Body of pancreas (tissue), 4 donors: ENCODE measurements around the gene GEMIN4. TPM values are rescaled to one million over a fixed set of nuclear protein-coding genes. Genes with fewer than 3 reads are reported as not detected.
A peak's percentile ranks its signal among the peaks of the same experiment; 100 is the strongest.

Source experiments
- ATAC-seq: fragments of 150-250 bp; one replicate; pipeline ENCODE4 v1.9.1; 2016
- DNase-seq, 4 donors: peaks; one replicate each; pipeline ENCODE4 v3.0.0-alpha.2; 2019
- H3K27ac ChIP-seq, 4 donors: fragments of 200-600 bp; sonication (generic); 1 replicate in 3 of 4; 2 replicates in 1 of 4; pipeline versions ENCODE4 v1.5.1 to v1.6.1; 2016 to 2019; ENCODE audit warnings: mild to moderate bottlenecking in 1 of 4, mixed read lengths in 1 of 4, moderate library complexity in 1 of 4
- H3K27me3 ChIP-seq, 2 donors: fragments of 200-600 bp; sonication (generic); one replicate each; pipeline ENCODE4 v1.6.0; 2016; ENCODE audit warnings: mild to moderate bottlenecking in 1 of 2
- H3K36me3 ChIP-seq, 2 donors: fragments of 200-600 bp; sonication (generic); replicated peaks in 1 of 2; 2 replicates each; pipeline ENCODE4 v1.5.1; 2016; ENCODE audit warnings: low read depth in 2 of 2; ENCODE audit not compliant: insufficient read depth in 1 of 2
- H3K4me1 ChIP-seq: fragments of 200-600 bp; sonication (generic); one replicate; pipeline ENCODE4 v1.6.0; 2016
- H3K4me3 ChIP-seq, 2 donors: fragments of 200-600 bp; sonication (generic); 1 replicate in 1 of 2; 2 replicates in 1 of 2; pipeline ENCODE4 v1.5.1; 2016 to 2019
- H3K9me3 ChIP-seq, 3 donors: fragments of 200-600 bp; sonication (generic); 1 replicate in 2 of 3; 2 replicates in 1 of 3; pipeline ENCODE4 v1.5.1; 2016
- CTCF ChIP-seq, 7 experiments: fragments of 450-650 bp in 4 of 7; fragments of 200-600 bp in 3 of 7; sonication (generic) in 3 of 7; IDR thresholded peaks; one replicate each; pipeline ENCODE4 v1.5.1; 2016 to 2019; ENCODE audit warnings: antibody characterized with exemption in 7 of 7
- POLR2A ChIP-seq, 3 donors: fragments of 450-650 bp; IDR thresholded peaks; one replicate each; pipeline ENCODE4 v1.6.1; 2016; ENCODE audit warnings: antibody characterized with exemption in 3 of 3, mild to moderate bottlenecking in 2 of 3
- WGBS, 2 donors: methylation state at CpG; one replicate each; pipeline ENCODE4 v1.1.5; 2017; 5-methylcytosine and 5-hydroxymethylcytosine counted together
- intact Hi-C: fragments of 100-400 bp; cut with DNase I; formaldehyde crosslinking; loops from one replicate; pipeline ENCODE4 v1.15.1; 2023
- total RNA-seq, 2 donors: library from RNA; depleted of rRNA; stranded (reverse); fragments of >200 nt; gene quantifications; one replicate each; pipeline ENCODE4 v1.1.0, GENCODE V29; 2016

The GEMIN4 gene
- total RNA-seq, 2 donors from 2014 or later, result 5.6 to 7.3 TPM

GRCh38 chr17:720706-721539, 31.1 kb downstream of the GEMIN4 start:
- intact Hi-C loops, result no loop called here
- DNase-seq (no peak), ATAC-seq (no peak)
- Histone ChIP-seq H3K27me3 (no peaks in the 10 kb centered on the region), H3K9me3 (no peaks in the 10 kb centered on the region), H3K36me3 (no peaks in the 10 kb centered on the region), H3K27ac (peak overlapping the region in 3 of 4 donors; percentile 28 to 55 (median 51)), H3K4me1 (peaks cover 12% of the 10 kb centered on the region), H3K4me3 (no peak overlapping the region)
- WGBS, 2 donors, result 67 to 68% methylated on average over 13 of the region's 13 CpGs
- TF ChIP-seq CTCF (IDR thresholded peaks at IDR 0.05) (no peak), POLR2A (IDR thresholded peaks at IDR 0.05) (no peak)

GRCh38 chr17:718075-718474, 34.0 kb downstream of the GEMIN4 start:
- intact Hi-C loops, result no loop called here
- no peaks in the 10 kb centered on the region for H3K9me3 ChIP-seq
- no peak for ATAC-seq
- H3K27ac ChIP-seq, result no peak overlapping the region
- H3K27me3 ChIP-seq, result no peaks in the 10 kb centered on the region
- H3K4me1 ChIP-seq, result peaks cover 18% of the 10 kb centered on the region
- no peak for DNase-seq
- H3K4me3 ChIP-seq, result no peak overlapping the region
- TF ChIP-seq CTCF (IDR thresholded peaks at IDR 0.05) (no peak), POLR2A (IDR thresholded peaks at IDR 0.05) (no peak)
- 74% methylated on average over 5 of the region's 5 CpGs for WGBS, 2 donors
- no peaks in the 10 kb centered on the region for H3K36me3 ChIP-seq

GRCh38 chr17:708132-708531, 43.9 kb downstream of the GEMIN4 start:
- Histone ChIP-seq H3K27me3 (no peaks in the 10 kb centered on the region), H3K27ac (no peak overlapping the region), H3K4me1 (peaks cover 9% of the 10 kb centered on the region), H3K4me3 (no peak overlapping the region), H3K36me3 (peaks cover 0 to 11% of the 10 kb centered on the region in 2 donors), H3K9me3 (no peaks in the 10 kb centered on the region)
- TF ChIP-seq POLR2A (IDR thresholded peaks at IDR 0.05) (no peak), CTCF (IDR thresholded peaks at IDR 0.05) (no peak)
- DNase-seq, result no peak
- 48% methylated on average over 4 to 5 of the region's 5 CpGs for WGBS, 2 donors
- intact Hi-C loops, result no loop called here
- ATAC-seq, result no peak

- H3K27ac ChIP-seq, result no peak overlapping the region
- WGBS, 2 donors, result 38 to 44% methylated on average over 6 of the region's 6 CpGs
- peak in 1 of 4 donors; percentile 17 for DNase-seq
Observed at GRCh38 chr17:705863-706262, 46.2 kb downstream of the GEMIN4 start.

More at GRCh38 chr17:705863-706262, 46.2 kb downstream of the GEMIN4 start:
- Histone ChIP-seq H3K4me3 (no peak overlapping the region), H3K36me3 (peaks cover 0 to 11% of the 10 kb centered on the region in 2 donors), H3K27me3 (no peaks in the 10 kb centered on the region), H3K9me3 (no peaks in the 10 kb centered on the region), H3K4me1 (no peaks in the 10 kb centered on the region)
- peak; percentile 45 for ATAC-seq
- TF ChIP-seq POLR2A (IDR thresholded peaks at IDR 0.05) (no peak), CTCF (IDR thresholded peaks at IDR 0.05) (no peak)
- intact Hi-C loops, result no loop called here
